Vagina (tissue), 2 donors: ENCODE results near the gene TAS1R3. TPM values are rescaled to one million over a fixed set of nuclear protein-coding genes. Genes with fewer than 3 reads are reported as not detected.

ENCODE experiments used
- DNase-seq, 2 donors: peaks; one replicate each; pipeline ENCODE4 v3.0.0-alpha.2; 2017; ENCODE audit errors: extremely low spot score in 2 of 2
- H3K27ac ChIP-seq: fragments of 200-600 bp; sonication (generic); one replicate; pipeline ENCODE4 v1.5.1; 2019
- H3K27me3 ChIP-seq: fragments of 200-600 bp; sonication (generic); one replicate; pipeline ENCODE4 v1.5.1; 2019
- H3K36me3 ChIP-seq, 2 donors: fragments of 200-600 bp; sonication (generic); one replicate each; pipeline ENCODE4 v1.5.1; 2017 to 2019
- H3K4me1 ChIP-seq: fragments of 200-600 bp; sonication (generic); one replicate; pipeline ENCODE4 v1.5.1; 2019
- H3K4me3 ChIP-seq, 2 donors: fragments of 200-600 bp; sonication (generic); 1 replicate in 1 of 2; 2 replicates in 1 of 2; pipeline ENCODE4 v1.5.1; 2016 to 2019
- H3K9me3 ChIP-seq: fragments of 200-600 bp; sonication (generic); one replicate; pipeline ENCODE4 v1.5.1; 2019
- POLR2A ChIP-seq, 2 donors: fragments of 450-650 bp; IDR thresholded peaks; one replicate each; pipeline ENCODE4 v1.6.1; 2017; ENCODE audit warnings: antibody characterized with exemption in 2 of 2, mild to moderate bottlenecking in 2 of 2, moderate library complexity in 2 of 2
- POLR2AphosphoS5 ChIP-seq, 2 donors: sonication (generic); formaldehyde crosslinking; IDR thresholded peaks; one replicate each; pipeline ENCODE4 v1.9.0; 2017; ENCODE audit warnings: antibody characterized with exemption in 2 of 2, mild to moderate bottlenecking in 2 of 2, low read depth in 1 of 2; ENCODE audit not compliant: insufficient read depth in 1 of 2
- intact Hi-C: fragments of 100-400 bp; cut with DNase I; formaldehyde crosslinking; loops from one replicate; pipeline ENCODE4 v1.15.1; 2023
- total RNA-seq: library from RNA; depleted of rRNA; stranded (reverse); fragments of >200 nt; gene quantifications from one replicate; pipeline ENCODE4 v1.2.3, GENCODE V29; 2016
- TF ChIP-seq, protein P1 (sequence below), 3 experiments: fragments of 450-650 bp in 2 of 3; fragments of 200-600 bp in 1 of 3; sonication (generic) in 1 of 3; IDR thresholded peaks; one replicate each; pipeline ENCODE4 v1.5.1; 2017 to 2019; ENCODE audit warnings: antibody characterized with exemption in 3 of 3, mild to moderate bottlenecking in 2 of 3, moderate library complexity in 2 of 3

The TAS1R3 gene
- total RNA-seq, 1 donor from 2014 or later = 0.74 TPM

- TF ChIP-seq, protein P1, sequence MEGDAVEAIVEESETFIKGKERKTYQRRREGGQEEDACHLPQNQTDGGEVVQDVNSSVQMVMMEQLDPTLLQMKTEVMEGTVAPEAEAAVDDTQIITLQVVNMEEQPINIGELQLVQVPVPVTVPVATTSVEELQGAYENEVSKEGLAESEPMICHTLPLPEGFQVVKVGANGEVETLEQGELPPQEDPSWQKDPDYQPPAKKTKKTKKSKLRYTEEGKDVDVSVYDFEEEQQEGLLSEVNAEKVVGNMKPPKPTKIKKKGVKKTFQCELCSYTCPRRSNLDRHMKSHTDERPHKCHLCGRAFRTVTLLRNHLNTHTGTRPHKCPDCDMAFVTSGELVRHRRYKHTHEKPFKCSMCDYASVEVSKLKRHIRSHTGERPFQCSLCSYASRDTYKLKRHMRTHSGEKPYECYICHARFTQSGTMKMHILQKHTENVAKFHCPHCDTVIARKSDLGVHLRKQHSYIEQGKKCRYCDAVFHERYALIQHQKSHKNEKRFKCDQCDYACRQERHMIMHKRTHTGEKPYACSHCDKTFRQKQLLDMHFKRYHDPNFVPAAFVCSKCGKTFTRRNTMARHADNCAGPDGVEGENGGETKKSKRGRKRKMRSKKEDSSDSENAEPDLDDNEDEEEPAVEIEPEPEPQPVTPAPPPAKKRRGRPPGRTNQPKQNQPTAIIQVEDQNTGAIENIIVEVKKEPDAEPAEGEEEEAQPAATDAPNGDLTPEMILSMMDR (IDR thresholded peaks at IDR 0.05) = no peak
- no peak for TF ChIP-seq POLR2AphosphoS5 (IDR thresholded peaks at IDR 0.05; ENCODE audit: insufficient read depth in 1 of 2, low read depth in 1 of 2)
- no peak for TF ChIP-seq POLR2A (IDR thresholded peaks at IDR 0.05)
- H3K4me3 ChIP-seq = peak overlapping the region; percentile 95 to 97
- H3K27me3 ChIP-seq = no peaks in the 10 kb centered on the region
- H3K4me1 ChIP-seq = peaks cover 69% of the 10 kb centered on the region
- DNase-seq = no peak
- H3K27ac ChIP-seq = peak overlapping the region; percentile 93
- no peaks in the 10 kb centered on the region for H3K9me3 ChIP-seq
- H3K36me3 ChIP-seq = peaks cover 0 to 14% of the 10 kb centered on the region in 2 donors
- intact Hi-C loops = loop anchor here (5.0 kb wide), 1 partner anchor 40 kb away; the partner anchor contains the start of gene DVL1
Measured at GRCh38 chr1:1307261-1307922, 23.7 kb upstream of the TAS1R3 start.

DNA sequence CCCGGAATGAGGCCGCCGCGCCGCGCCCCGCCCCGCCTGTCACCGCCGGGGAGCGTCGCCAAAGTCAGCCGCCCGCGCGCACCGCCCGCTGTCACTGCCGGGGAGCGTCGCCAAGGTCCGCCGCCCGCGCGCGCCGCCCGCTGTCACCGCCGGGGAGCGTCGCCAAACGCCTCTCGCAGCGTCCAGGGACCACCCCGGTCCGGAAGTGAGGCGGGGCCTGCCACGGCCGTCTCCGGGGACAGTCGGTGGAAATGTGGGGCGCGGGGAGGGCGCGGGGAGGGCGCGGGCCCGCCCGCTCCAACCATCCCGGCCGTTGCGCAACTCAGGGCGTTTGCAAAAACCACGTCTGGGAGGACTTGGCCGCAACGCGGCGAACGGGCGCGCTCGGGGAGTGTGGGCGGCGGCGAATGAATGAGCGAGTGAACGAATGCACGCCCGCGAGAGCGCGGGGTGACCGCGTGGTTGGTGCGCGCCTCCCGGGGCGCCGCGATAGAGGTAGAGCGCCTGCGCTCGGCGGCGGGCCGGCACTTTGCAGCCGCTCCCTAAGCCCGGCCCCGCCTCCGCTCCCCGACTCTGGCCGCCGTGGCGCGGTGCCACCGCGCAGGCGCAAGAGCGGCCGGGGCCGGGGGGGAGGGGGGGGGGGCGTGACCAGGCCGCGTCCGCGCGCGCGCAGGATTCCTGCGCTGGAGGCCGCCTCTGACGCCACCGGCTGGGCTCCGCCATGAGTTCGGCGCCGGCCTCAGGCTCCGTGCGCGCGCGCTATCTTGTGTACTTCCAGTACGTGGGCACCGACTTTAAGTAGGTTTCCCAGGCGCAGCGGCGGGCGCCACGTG is 22.9 kb upstream of the TAS1R3 start, which contains the start of the genes ACAP3 and PUSL1:
TSS of gene ACAP3 (minus strand) at position 8 of the 833 bp plus-strand sequence. CDS start 115 bp downstream, outside the sequence.
TSS of gene PUSL1 (plus strand) at position 675 of the 833 bp plus-strand sequence. CDS start at position 722, 47 bp downstream.
- Histone ChIP-seq H3K27ac (peak within 1 kb of the TSS; percentile 93), H3K4me3 (peak within 1 kb of the TSS; percentile 95 to 97), H3K4me1 (peaks cover 62% of the 10 kb centered on the region), H3K27me3 (no peaks in the 10 kb centered on the region), H3K36me3 (peaks cover 0 to 22% of the 10 kb centered on the region in 2 donors), H3K9me3 (no peaks in the 10 kb centered on the region)
- intact Hi-C loops = loop anchor here (5.0 kb wide), 1 partner anchor 39 kb away; the partner anchor contains the start of gene DVL1
- DNase-seq = peak in 1 of 2 donors; percentile 96
- peak in 1 of 2 donors; percentile 29 for TF ChIP-seq POLR2A (IDR thresholded peaks at IDR 0.05)
- peak in 1 of 2 donors; percentile 75 for TF ChIP-seq POLR2AphosphoS5 (IDR thresholded peaks at IDR 0.05; ENCODE audit: insufficient read depth in 1 of 2, low read depth in 1 of 2)
- TF ChIP-seq, protein P1 (IDR thresholded peaks at IDR 0.05) = peak in 1 of 3 experiments; percentile 23

- H3K27me3 ChIP-seq = no peaks in the 10 kb centered on the region
- no peaks in the 10 kb centered on the region for H3K9me3 ChIP-seq
- peak overlapping the region; percentile 93 for H3K27ac ChIP-seq
- peaks cover 0 to 29% of the 10 kb centered on the region in 2 donors for H3K36me3 ChIP-seq
- intact Hi-C loops = loop anchor here (5.0 kb wide), 1 partner anchor 38 kb away; the partner anchor contains the start of gene DVL1
- peak overlapping the region; percentile 95 to 97 for H3K4me3 ChIP-seq
- H3K4me1 ChIP-seq = peaks cover 55% of the 10 kb centered on the region
- no peak for DNase-seq
- TF ChIP-seq POLR2AphosphoS5 (IDR thresholded peaks at IDR 0.05; ENCODE audit: insufficient read depth in 1 of 2, low read depth in 1 of 2) (no peak), POLR2A (IDR thresholded peaks at IDR 0.05) (no peak)
- TF ChIP-seq, protein P1 (IDR thresholded peaks at IDR 0.05) = no peak
Measured at GRCh38 chr1:1308756-1309250, 22.3 kb upstream of the TAS1R3 start.

GRCh38 chr1:1309251-1310108 is 21.6 kb upstream of the TAS1R3 start:
- Histone ChIP-seq H3K27ac (peak overlapping the region; percentile 93), H3K9me3 (no peaks in the 10 kb centered on the region), H3K27me3 (no peaks in the 10 kb centered on the region), H3K4me1 (peaks cover 48% of the 10 kb centered on the region), H3K36me3 (peaks cover 0 to 35% of the 10 kb centered on the region in 2 donors), H3K4me3 (peak overlapping the region; percentile 95 to 97)
- intact Hi-C loops = loop anchor here (5.0 kb wide), 1 partner anchor 38 kb away; the partner anchor contains the start of gene DVL1
- DNase-seq = no peak
- TF ChIP-seq POLR2A (IDR thresholded peaks at IDR 0.05) = no peak
- peak in 1 of 2 donors; percentile 39 for TF ChIP-seq POLR2AphosphoS5 (IDR thresholded peaks at IDR 0.05; ENCODE audit: insufficient read depth in 1 of 2, low read depth in 1 of 2)
